Endometrial microvascular endothelial cells (primary cell): ENCODE results near the gene FHIT. TPM values are rescaled to one million over a fixed set of nuclear protein-coding genes. Genes with fewer than 3 reads are reported as not detected.

Experiments used
- in situ Hi-C: cut with HindIII; loops from 2 replicates; pipeline ENCODE4 v1.10.0; 2017; ENCODE audit warnings: low sequenced_read_pairs, low pct_unique_long_range_greater_than_20kb; ENCODE audit errors: inconsistent ontology term
- total RNA-seq: library from RNA; depleted of rRNA; stranded (reverse); fragments of >200 nt; gene quantifications from one replicate; pipeline ENCODE4 v1.2.3, GENCODE V29; 2015; ENCODE audit errors: inconsistent ontology term

FHIT gene
- total RNA-seq, 1 donor from 2014 or later: 0.19 TPM

DNA sequence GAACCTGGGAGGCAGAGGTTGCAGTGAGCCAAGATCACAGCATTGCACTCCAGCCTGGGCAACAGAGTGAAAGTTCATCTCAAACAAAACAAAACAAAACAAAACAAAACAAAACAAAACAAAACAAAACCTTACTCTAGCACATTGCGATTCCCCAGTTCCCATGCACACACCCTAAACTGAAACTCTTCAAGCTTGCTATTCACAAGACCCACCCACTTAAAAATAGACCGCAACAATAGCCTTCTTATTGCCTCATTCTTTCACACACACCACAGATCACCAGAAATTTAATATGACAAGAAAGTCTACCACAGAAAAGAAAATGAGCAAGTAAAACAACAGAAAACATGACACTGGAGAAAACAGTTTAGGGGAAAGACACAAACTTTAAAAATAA, 598.4 kb downstream of the FHIT start:
- in situ Hi-C loops: no loop called here

DNA sequence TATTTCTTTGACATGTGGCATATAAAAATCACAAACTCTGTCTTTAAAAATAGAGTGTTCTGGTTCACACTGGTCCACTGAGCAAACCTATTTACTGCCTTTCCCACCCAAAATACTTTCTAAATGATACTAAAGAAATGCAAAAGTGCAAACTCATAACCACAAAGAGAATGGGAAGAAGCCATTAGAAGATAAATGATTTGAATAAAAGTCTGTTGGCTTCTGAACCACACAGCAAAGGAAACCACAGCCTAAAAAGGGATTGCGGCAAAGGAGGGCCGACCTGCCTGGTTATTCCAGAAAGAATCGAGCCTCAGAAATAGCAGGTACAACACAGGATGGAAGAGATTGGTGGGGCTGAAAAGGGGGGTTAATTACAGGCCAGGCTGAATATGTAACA, 599.5 kb downstream of the FHIT start:
- in situ Hi-C loops: no loop called here

DNA sequence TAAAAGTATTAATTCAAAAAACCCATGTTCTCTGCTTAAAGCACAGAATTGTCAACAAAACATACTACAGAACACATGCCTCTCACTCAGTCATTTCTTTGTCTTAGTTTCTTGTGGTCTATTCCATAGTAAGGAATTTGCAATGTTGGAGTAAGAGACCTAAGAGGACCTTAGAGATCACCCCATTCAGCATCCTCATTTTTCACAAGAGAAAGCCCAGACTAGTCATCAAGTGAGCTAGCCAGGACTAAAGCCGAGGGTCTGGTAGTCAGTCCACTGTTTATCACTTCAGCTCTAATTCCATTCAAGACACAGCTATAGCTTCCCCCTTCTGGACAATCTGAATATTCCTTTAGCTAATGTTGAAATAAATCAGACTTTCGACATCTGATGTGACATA, 601.1 kb downstream of the FHIT start:
- in situ Hi-C loops: no loop called here

DNA sequence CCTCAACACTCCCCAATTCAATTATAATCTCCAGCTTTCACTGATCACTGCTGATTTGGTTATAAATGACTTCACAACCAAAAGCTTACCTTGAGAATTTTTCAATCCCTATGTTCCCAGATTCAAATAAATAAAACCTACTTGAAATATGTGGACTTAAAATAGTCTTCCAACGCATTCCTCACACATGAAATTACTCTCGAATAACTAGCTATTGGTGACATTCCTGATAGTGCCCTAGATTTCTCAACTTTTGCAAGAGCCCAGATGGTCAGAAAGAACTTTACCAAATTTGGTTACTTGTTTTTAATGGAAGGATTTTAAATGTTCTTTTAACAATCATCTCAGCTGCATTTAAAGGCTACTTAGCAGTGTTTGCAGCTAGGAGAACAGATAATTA, 605.5 kb downstream of the FHIT start:
- in situ Hi-C loops: no loop called here

DNA sequence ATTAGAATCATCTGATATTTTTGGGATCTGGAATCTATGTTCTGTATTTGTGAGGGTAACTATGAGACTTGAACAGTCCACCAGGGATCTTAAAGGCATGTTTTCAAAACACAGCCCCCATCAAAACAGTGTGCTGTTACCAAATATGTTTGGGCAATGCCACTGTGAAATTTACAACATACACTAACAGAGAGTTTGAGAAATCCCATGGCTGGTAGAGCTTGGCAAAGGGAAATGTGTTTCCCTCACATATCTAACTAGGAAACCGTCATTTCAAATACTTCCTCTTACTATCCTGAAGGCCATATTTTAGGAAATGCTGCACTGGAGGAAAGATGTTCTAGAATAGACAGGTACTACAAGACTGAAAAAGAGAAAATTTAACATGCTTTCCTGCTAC, 607.4 kb downstream of the FHIT start:
- in situ Hi-C loops: no loop called here

DNA sequence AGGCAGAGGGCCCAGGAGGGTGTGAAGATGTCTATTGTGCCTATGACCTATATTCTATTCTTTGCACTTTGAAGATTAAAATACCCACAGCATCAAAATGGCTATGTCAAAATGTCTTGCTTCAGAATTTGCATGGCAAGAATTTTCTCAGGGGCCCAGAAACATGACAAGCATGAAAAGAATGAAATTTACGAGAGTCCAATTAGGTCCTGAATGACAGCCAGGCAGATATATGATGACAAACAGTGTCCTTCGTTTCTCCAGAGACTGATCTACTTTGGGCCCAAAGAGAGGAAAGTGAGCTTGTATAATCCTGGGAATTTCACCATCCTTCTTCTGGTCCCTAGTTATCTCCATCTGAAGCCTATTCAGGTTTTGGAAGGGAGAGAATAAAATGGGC, 609.9 kb downstream of the FHIT start:
- in situ Hi-C loops: no loop called here

DNA sequence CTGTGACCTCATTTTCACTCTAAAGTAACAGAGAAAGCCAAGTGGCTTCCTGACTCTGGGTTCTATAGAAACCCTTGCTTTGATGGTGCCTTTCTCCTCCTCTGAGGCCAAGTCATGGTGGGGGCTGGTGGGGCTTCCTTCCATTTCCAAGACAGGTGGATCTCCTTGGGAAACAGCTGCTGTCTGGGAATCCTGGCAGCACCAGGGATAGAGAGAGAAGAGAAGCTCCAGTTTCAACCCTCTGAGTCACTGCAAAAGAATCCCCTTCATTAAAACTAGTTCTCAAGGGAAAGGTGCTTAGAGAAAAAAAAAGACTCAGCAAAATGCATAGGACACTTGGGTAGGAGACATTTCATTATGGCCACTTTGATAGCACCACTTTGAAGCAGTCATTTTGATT, 614.4 kb downstream of the FHIT start:
- in situ Hi-C loops: no loop called here

DNA sequence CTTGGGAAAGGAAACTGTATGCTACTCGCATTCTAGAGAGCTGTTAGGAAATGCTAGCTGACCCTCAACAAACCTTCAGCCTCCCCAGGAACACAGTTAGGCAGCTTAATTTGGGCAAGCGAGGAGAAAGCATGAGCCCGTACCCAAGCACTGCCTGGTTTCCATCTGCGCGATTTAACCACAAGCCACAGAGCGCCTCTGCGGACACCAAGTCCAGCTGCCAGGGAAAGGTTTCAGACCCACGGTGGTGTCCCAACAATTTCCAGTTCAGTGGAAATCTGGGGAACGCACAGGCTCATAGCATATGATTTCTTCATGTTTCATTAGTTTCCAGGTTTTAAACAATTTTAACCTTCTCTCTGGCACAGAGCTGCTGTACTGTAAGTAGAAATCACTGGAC, 617.6 kb downstream of the FHIT start:
- in situ Hi-C loops: no loop called here

DNA sequence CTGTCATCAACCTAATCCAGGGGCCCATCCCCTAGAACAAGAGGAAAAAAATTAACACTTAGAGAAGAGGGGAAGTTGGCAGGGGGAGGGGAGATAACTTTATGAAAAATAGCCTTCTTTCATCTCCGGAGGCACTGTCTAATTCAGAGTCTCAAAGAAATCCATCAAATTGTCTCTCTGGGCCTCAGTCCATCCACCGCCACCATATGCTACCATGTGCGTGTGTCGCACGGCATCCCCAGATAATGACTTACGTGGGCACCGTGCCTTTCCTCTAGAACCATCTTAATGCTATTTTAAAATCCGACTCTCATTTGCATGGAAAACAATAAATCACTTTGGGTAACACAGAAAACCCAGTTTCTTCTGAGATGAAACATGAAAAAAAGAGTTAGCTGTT, 619.7 kb downstream of the FHIT start:
- in situ Hi-C loops: no loop called here

DNA sequence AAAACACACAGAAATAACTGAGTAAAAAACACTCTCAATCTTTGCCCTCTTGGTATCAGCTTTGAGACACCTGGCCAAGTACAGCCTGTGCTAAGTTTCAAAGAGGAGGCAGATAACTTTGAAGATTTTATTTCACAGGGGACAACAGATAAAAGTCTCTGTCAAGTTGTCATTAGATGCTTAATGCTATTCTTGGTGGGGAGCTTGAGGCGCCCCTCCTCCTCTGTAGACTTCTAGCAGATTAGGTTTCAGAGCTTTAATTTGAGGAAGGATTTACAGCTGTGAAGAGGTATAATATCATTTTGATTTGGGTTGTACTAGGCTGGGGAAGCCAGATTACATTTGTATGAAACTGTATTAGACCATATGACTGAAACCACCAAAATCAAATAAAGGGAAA, 620.3 kb downstream of the FHIT start:
- in situ Hi-C loops: no loop called here

DNA sequence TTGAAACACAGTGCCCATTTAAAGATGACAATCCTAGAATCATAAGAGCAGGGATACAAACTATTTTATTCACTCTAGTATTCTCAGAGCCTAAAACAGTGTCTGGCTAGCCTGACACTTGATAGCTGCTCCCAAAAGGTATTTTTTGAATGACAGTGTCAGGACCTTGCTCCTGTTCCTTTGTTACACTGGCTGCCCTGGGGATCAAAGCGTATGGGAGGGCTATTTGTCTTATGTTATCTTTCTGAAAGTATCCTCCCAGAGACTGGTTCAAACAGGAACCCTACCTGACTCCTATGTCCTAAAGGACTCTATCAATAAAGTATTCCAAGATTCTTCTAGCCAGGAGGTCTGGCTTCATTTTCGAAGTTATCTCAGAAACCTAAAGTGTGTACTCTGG, 621.4 kb downstream of the FHIT start:
- in situ Hi-C loops: no loop called here

DNA sequence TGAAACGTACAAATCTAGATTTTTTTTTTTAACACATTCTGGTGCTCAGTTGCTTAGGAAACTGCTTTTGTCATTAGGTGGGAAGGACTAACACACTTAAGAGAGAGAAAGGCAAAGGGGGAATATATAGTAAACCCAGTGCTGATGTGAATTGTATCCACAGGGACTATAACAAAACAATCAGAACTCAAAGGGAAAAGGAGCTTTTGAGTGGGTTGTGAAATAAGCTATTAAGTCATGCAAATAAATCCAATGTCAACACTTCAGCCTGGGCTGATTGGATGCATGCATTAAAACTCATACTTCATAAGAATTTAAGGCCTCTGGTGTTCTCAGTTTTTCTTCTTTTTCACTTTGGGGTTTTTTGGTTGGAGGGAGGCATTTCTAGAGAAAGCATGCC, 628.9 kb downstream of the FHIT start:
- in situ Hi-C loops: no loop called here

DNA sequence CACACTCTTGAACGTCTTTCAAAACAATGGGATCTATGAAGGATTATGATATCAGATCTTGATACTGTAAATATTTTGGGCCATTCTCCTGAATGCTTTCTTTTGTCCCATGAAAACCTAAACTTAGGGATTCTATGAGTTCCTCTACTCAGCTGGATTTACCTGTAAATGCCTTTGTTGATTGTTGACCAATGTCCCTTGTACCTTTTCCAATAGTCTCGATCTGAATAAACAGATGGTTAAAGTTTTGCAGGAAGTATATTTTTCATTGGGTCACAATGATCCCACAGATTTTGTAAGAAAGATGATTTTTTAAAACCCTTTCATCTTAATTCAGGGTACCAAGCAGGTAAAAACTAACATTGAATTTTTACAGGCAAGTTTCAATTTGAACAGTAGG, 634.1 kb downstream of the FHIT start:
- in situ Hi-C loops: no loop called here

DNA sequence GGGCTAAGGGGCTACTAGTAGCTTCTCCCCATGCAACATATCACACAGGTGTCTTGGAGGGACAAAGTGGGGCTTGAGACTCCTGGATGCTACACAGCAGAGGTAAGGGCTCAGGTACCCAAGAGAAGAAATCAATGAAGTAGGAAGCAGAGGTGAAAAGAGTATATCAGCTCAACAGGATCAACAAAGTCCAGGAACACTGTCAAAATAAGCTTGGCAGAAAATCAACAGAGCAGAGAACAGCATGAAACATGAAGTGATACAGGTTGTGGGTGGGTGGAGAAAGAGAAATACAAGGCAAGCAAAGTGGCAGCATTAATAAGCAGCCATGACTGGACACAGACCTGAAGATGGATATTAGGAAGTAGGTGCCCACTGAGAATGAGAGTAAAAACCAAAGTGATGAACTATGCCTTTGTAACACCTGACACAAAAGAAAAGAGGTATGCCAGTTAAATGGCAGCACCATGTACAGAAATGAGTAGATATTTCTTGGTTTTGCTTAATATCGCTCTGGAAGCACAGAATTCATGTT, 637.4 kb downstream of the FHIT start:
- in situ Hi-C loops: no loop called here

DNA sequence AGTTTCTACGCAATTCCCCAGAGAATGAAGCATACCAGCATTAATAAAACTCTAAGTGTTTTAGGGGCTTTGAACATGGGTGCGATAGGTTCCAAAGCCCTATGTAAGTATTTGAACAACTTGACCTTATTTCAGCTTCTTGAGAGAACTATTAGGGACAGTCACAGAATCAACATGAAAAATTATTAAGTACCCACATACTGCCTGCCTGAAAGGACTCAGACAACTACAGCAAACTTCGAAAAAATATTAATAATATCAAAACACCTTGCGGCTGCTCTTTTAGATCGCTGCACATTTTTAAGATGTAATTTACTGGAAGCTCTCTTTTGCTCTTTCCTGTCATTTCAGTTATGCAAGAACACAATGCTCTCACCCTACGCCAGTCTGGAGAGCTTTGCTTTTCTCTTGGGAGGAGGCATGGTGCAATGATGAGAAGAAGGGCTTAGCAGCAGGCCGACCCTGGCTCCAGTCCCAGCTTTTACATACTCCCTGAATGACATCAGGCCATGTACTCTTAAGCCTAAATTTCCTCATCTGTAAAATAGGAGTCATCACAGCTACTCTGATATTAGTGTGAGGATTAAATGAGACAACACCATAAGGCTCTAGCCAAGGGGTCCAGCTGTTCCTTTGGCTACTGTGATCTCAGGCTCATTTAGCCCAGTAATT, 640.7 kb downstream of the FHIT start:
- in situ Hi-C loops: no loop called here

DNA sequence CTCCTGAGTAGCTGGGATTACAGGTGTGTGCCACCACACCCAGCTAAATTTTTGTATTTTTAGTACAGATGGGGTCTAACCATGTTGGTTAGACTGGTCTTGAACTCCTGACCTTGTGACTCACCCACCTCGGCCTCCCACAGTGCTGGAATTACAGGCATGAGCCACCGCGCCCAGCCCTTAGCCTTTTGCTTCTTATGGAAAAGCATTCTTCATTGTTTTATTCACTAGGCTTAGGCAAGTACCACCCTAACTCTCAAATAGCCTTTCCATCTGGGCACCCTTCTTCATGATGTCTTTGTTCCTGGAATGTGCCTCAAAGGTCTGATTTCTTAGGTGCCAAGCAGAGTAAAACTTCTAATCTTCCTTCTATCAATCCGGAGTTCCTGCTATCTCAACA, 641.8 kb downstream of the FHIT start:
- in situ Hi-C loops: no loop called here

DNA sequence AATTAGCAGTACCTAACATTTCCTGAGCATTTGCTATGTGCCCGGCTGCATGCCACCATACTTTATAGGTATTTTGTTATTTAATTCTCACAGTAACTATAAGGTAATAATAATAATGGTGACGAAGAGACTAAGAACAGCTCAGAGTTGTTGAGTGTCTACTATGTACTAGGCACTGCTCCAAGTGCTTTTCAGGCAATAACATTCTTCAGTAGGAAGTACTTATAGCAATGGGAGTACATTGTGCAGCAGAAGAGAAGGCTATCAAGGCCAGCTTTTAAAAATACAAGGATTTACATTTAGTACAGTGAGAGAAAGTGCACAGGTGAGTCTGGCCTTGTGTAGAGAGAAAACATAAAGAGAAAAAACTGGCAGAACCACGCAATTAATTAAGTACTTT, 647.4 kb downstream of the FHIT start:
- in situ Hi-C loops: no loop called here

DNA sequence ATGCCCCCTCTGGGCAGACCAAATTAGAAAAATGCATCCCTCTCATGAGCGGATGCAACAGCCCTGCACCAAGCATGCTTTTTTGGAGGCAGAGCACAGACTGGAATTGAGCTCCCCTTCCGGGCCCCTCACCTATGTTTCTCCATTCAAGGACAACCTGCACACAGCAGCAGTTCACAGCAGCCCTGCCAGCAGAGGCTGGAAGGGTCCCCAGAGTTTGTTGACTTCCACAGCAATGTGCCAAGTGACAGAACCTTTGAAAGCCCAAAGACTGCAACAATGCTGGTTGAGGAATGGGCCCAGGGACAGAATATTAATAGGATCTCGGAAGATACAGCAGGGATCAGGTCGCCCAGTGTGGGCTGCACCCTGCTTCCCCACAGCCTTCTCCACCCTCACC, 650.4 kb downstream of the FHIT start:
- in situ Hi-C loops: no loop called here

DNA sequence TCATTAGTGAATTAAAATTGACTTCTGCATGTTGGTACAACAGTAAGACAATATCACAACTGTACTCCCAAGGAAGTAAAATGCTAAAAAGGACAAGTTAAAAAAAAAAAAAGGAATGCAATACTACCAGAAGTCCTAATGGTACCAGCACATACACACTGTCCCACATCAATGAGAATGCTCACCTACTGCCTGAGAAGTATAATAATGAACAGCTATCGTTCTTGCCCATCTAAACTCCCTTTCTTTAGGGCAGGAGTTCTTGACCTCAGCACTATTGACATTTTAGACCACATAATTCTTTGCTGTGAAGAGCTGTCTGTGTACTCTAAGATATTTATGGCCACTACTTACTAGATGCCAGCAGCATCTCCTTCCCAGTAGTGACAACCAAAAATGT, 651.7 kb downstream of the FHIT start:
- in situ Hi-C loops: no loop called here

DNA sequence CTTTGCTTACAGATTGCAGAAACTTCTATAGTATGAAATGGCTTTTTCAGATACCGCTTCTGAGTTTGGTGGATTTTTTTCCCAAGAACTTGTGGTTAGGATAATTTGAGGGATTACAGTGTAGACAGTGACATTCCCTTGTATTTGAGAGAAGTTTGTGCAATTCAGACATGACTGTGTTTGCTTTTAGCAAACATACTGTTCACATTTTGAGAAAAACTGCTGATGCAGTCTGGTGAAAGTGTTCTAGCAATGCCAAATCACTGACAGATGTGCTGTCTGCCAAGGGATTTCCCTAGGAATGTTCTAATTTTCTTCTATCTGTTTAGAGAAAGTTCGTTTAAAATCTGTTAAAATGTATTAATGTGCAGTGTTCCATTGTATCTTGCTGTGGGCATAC, 652.6 kb downstream of the FHIT start:
- in situ Hi-C loops: no loop called here

DNA sequence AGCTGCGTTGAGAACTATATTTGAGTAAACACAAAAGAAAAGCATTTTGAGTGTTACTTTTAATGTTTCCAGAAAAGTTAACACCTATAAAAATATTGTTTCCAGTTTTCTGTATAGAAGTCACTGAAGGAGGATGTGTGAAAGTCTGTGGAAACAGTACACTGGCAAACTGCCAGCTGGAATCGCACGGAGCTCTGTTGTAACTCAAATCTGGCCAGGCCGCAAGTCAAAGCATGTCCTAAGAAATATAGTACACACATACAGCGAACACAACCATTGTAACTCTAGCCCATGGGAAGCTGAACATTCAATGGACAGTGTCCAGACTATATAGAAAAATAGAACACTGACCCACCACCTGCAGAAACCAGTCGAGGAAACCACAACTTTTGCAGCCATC, 657.2 kb downstream of the FHIT start:
- in situ Hi-C loops: no loop called here
